Gastrocnemius medialis (tissue), 4 donors: ENCODE results near the gene FBRSL1. TPM values are rescaled to one million over a fixed set of nuclear protein-coding genes. Genes with fewer than 3 reads are reported as not detected.

Experiments used
- ATAC-seq, 2 donors: fragments of 150-250 bp; one replicate each; pipeline ENCODE4 v1.9.1; 2016
- DNase-seq, 2 donors: peaks; one replicate each; pipeline ENCODE4 v3.0.0-alpha.2; 2019
- H3K27ac ChIP-seq, 4 donors: fragments of 200-600 bp; sonication (generic); 1 replicate in 1 of 4; 2 replicates in 3 of 4; pipeline ENCODE4 v1.5.1; 2016 to 2018; ENCODE audit warnings: mild to moderate bottlenecking in 2 of 4, moderate library complexity in 1 of 4
- H3K27me3 ChIP-seq, 3 donors: fragments of 200-600 bp; sonication (generic) in 2 of 3; 1 replicate in 1 of 3; 2 replicates in 2 of 3; pipeline versions ENCODE4 v1.5.1 to v1.6.0; 2016 to 2019; ENCODE audit warnings: mild to moderate bottlenecking in 1 of 3, moderate library complexity in 1 of 3
- H3K36me3 ChIP-seq, 2 donors: fragments of 200-600 bp; sonication (generic) in 1 of 2; one replicate each; pipeline ENCODE4 v1.5.1; 2017 to 2018
- H3K4me1 ChIP-seq, 2 donors: fragments of 200-600 bp; sonication (generic) in 1 of 2; one replicate each; pipeline ENCODE4 v1.5.1; 2016 to 2017; ENCODE audit warnings: mild to moderate bottlenecking in 2 of 2
- H3K4me3 ChIP-seq, 4 donors: fragments of 200-600 bp; sonication (generic) in 3 of 4; 1 replicate in 1 of 4; 2 replicates in 3 of 4; pipeline ENCODE4 v1.5.1; 2016 to 2019; ENCODE audit warnings: mild to moderate bottlenecking in 2 of 4
- H3K9me3 ChIP-seq, 3 donors: fragments of 200-600 bp; sonication (generic) in 2 of 3; 1 replicate in 1 of 3; 2 replicates in 2 of 3; pipeline ENCODE4 v1.5.1; 2016 to 2019
- CTCF ChIP-seq, 5 experiments: fragments of 450-650 bp in 3 of 5; fragments of 200-600 bp in 2 of 5; sonication (generic) in 2 of 5; IDR thresholded peaks in 4 of 5; conservative IDR thresholded peaks in 1 of 5; 1 replicate in 4 of 5; 2 replicates in 1 of 5; pipeline ENCODE4 v1.5.1; 2016 to 2019; ENCODE audit warnings: antibody characterized with exemption in 5 of 5, mild to moderate bottlenecking in 3 of 5, moderate library complexity in 3 of 5
- POLR2A ChIP-seq, 2 donors: fragments of 450-650 bp; IDR thresholded peaks; one replicate each; pipeline ENCODE4 v1.6.1; 2017; ENCODE audit warnings: antibody characterized with exemption in 2 of 2, mild to moderate bottlenecking in 2 of 2, moderate library complexity in 2 of 2
- in situ Hi-C, 4 donors: fragments of 200-750 bp; cut with MboI; loops; one replicate each; pipeline versions ENCODE4 v1.15.0 to v1.8.0; 2017; ENCODE audit warnings: low sequenced_read_pairs in 4 of 4
- intact Hi-C: fragments of 100-400 bp; cut with DNase I; formaldehyde crosslinking; loops from one replicate; pipeline ENCODE4 v1.15.1; 2023; ENCODE audit warnings: low total_unique reads
- total RNA-seq, 4 donors: library from RNA; depleted of rRNA; stranded (reverse); fragments of >200 nt; gene quantifications; one replicate each; pipeline versions ENCODE4 v1.1.0 to v1.2.3, GENCODE V29; 2016

The FBRSL1 gene
- total RNA-seq, 4 donors from 2014 or later = 8.4 to 29.4 (median 22.8) TPM

GRCh38 chr12:132557291-132558015, 67.5 kb downstream of the FBRSL1 start:
- Histone ChIP-seq H3K4me1 (peaks cover 4 to 7% of the 10 kb centered on the region in 2 donors), H3K36me3 (no peaks in the 10 kb centered on the region), H3K27me3 (no peaks in the 10 kb centered on the region), H3K9me3 (no peaks in the 10 kb centered on the region), H3K27ac (no peak overlapping the region), H3K4me3 (no peak overlapping the region)
- DNase-seq (no peak), ATAC-seq (no peak)
- in situ Hi-C loops = no loop called here
- intact Hi-C loops = no loop called here
- TF ChIP-seq POLR2A (IDR thresholded peaks at IDR 0.05) = no peak
- no peak for TF ChIP-seq CTCF (IDR thresholded peaks at IDR 0.05 in 4 of 5, conservative IDR thresholded peaks at IDR 0.05 in 1 of 5)

- in situ Hi-C loops = no loop called here
Observed at GRCh38 chr12:132558042-132558856, 68.3 kb downstream of the FBRSL1 start.

GRCh38 chr12:132558861-132559623, 69.1 kb downstream of the FBRSL1 start:
- Histone ChIP-seq H3K27ac (no peak overlapping the region), H3K4me1 (peaks cover 4 to 7% of the 10 kb centered on the region in 2 donors), H3K27me3 (no peaks in the 10 kb centered on the region), H3K9me3 (no peaks in the 10 kb centered on the region), H3K4me3 (peak overlapping the region; percentile 58 to 71 (median 62)), H3K36me3 (no peaks in the 10 kb centered on the region)
- in situ Hi-C loops (no loop called here), intact Hi-C loops (no loop called here)
- DNase-seq (no peak), ATAC-seq (no peak)
- TF ChIP-seq CTCF (IDR thresholded peaks at IDR 0.05 in 4 of 5, conservative IDR thresholded peaks at IDR 0.05 in 1 of 5) = no peak
- no peak for TF ChIP-seq POLR2A (IDR thresholded peaks at IDR 0.05)

More at GRCh38 chr12:132558042-132558856, 68.3 kb downstream of the FBRSL1 start:
- Histone ChIP-seq H3K9me3 (no peaks in the 10 kb centered on the region), H3K27me3 (no peaks in the 10 kb centered on the region), H3K4me1 (peaks cover 4 to 7% of the 10 kb centered on the region in 2 donors), H3K27ac (no peak overlapping the region), H3K4me3 (no peak overlapping the region), H3K36me3 (no peaks in the 10 kb centered on the region)
- DNase-seq (no peak), ATAC-seq (no peak)
- TF ChIP-seq POLR2A (IDR thresholded peaks at IDR 0.05) (no peak), CTCF (IDR thresholded peaks at IDR 0.05 in 4 of 5, conservative IDR thresholded peaks at IDR 0.05 in 1 of 5) (no peak)
- intact Hi-C loops = no loop called here

GRCh38 chr12:132559652-132560363, 69.9 kb downstream of the FBRSL1 start:
- in situ Hi-C loops = no loop called here
- TF ChIP-seq POLR2A (IDR thresholded peaks at IDR 0.05) = no peak
- TF ChIP-seq CTCF (IDR thresholded peaks at IDR 0.05 in 4 of 5, conservative IDR thresholded peaks at IDR 0.05 in 1 of 5) = no peak
- Histone ChIP-seq H3K27ac (no peak overlapping the region), H3K27me3 (no peaks in the 10 kb centered on the region), H3K9me3 (no peaks in the 10 kb centered on the region), H3K4me3 (peak overlapping the region; percentile 61 to 71 (median 62)), H3K4me1 (peaks cover 4 to 7% of the 10 kb centered on the region in 2 donors), H3K36me3 (no peaks in the 10 kb centered on the region)
- DNase-seq (no peak), ATAC-seq (peak; percentile 60 to 66)
- intact Hi-C loops = no loop called here
